K562 (cell line): Measurements from ENCODE around the gene VWC2L. TPM values are rescaled to one million over a fixed set of nuclear protein-coding genes. Genes with fewer than 3 reads are reported as not detected.

Experiments
- ATAC-seq: fragments of 200-7000 bp; cut with Tn5 transposase; 3 replicates; pipeline ENCODE4 v1.9.1; 2020; ENCODE audit warnings: moderate library complexity
- BruUV-seq: library from RNA; stranded (reverse); fragments of 400-500 nt; replicated peaks from 2 replicates; lab custom pipeline; 2021; lab: Mats Ljungman, UMichigan
- CTCF ChIA-PET: fragments of 300-600 bp; formaldehyde crosslinking; extraction: SDS; loops from one replicate; lab custom pipeline; 2021; ENCODE audit warnings: low intra/inter-chr PET ratio; lab: Yijun Ruan, JAX
- POLR2A ChIA-PET: fragments of 300-600, 350-650 bp; sonication (Branson Sonifier 250); formaldehyde crosslinking; extraction: SDS; loops from one replicate; lab custom pipeline; 2021; ENCODE audit warnings: antibody characterized with exemption, inconsistent platforms; lab: Yijun Ruan, JAX
- DNase-seq, 4 experiments: peaks; one replicate each; pipeline versions ENCODE4 v3.0.0 to v3.0.0-alpha.2; 2011 to 2018; ENCODE audit warnings: low spot score in 3 of 4, mixed read lengths in 3 of 4; ENCODE audit errors: extremely low read depth in 1 of 4
- FAIRE-seq: peaks from 2 replicates; lab custom pipeline; 2011; peaks lifted over from hg19 to GRCh38; lab: Jason Lieb, UNC
- H2AFZ ChIP-seq: 2 replicates; pipeline ENCODE4 v1.6.0; 2011; ENCODE audit warnings: low read depth, low read length, control low read depth, inconsistent platforms
- H3K27ac ChIP-seq: fragments of 200-600 bp; 3 replicates; pipeline ENCODE4 v1.8.0; 2011; ENCODE audit warnings: low read depth, mild to moderate bottlenecking, control low read depth, inconsistent platforms, low read length, moderate library complexity, mixed read lengths; ENCODE audit errors: extremely low read depth
- H3K27me3 ChIP-seq, 2 experiments: fragments of 300-600 bp in 1 of 2; 2 replicates in 1 of 2; 3 replicates in 1 of 2; pipeline versions ENCODE4 v1.6.0 to v1.8.0; 2011; ENCODE audit warnings: inconsistent platforms in 2 of 2, low read length in 2 of 2, mild to moderate bottlenecking in 1 of 2, mixed read lengths in 1 of 2, moderate library complexity in 1 of 2; ENCODE audit not compliant: control insufficient read depth in 2 of 2, insufficient read depth in 2 of 2
- H3K36me3 ChIP-seq: fragments of 300-600 bp; 3 replicates; pipeline ENCODE4 v1.8.0; 2011; ENCODE audit warnings: mild to moderate bottlenecking, low read length, inconsistent platforms; ENCODE audit not compliant: control insufficient read depth, insufficient read depth
- H3K4me1 ChIP-seq, 2 experiments: fragments of 200-600 bp in 1 of 2; replicated peaks in 1 of 2; 2 replicates in 1 of 2; 3 replicates in 1 of 2; pipeline versions ENCODE4 v1.5.1 to v1.8.0; 2011; ENCODE audit warnings: inconsistent platforms in 2 of 2, low read length in 2 of 2, mild to moderate bottlenecking in 1 of 2, mixed read lengths in 1 of 2, moderate library complexity in 1 of 2; ENCODE audit not compliant: control insufficient read depth in 2 of 2, insufficient read depth in 2 of 2
- H3K4me2 ChIP-seq: 2 replicates; pipeline ENCODE4 v1.6.1; 2011; ENCODE audit warnings: low read length, control low read depth, inconsistent platforms, mixed read lengths; ENCODE audit not compliant: insufficient read depth
- H3K4me3 ChIP-seq: fragments of 200-600 bp; sonication (generic), shearing (Covaris generic); 2 replicates; pipeline ENCODE4 v1.5.1; 2016; ENCODE audit warnings: control low read depth, inconsistent platforms
- H3K79me2 ChIP-seq: fragments of 200-600 bp; 3 replicates; pipeline ENCODE4 v1.8.0; 2011; ENCODE audit warnings: low read length, inconsistent platforms; ENCODE audit not compliant: control insufficient read depth, insufficient read depth
- H3K9ac ChIP-seq, 2 experiments: 2 replicates each; pipeline versions ENCODE4 v1.6.0 to v1.6.1; 2011; ENCODE audit warnings: low read depth in 2 of 2, low read length in 2 of 2, control low read depth in 1 of 2, inconsistent platforms in 1 of 2, mild to moderate bottlenecking in 1 of 2, mixed read lengths in 1 of 2; ENCODE audit not compliant: insufficient read depth in 1 of 2
- H3K9me1 ChIP-seq: one replicate; pipeline ENCODE4 v1.6.0; 2011; ENCODE audit warnings: inconsistent platforms, mild to moderate bottlenecking, low read length, moderate library complexity; ENCODE audit not compliant: control insufficient read depth, insufficient read depth
- H3K9me3 ChIP-seq: replicated peaks from 2 replicates; pipeline ENCODE4 v1.5.1; 2011; ENCODE audit warnings: low read depth, low read length, inconsistent platforms; ENCODE audit not compliant: control insufficient read depth, insufficient read depth
- H4K20me1 ChIP-seq: replicated peaks from 2 replicates; pipeline ENCODE4 v1.6.1; 2011; ENCODE audit warnings: low read length, inconsistent platforms, mixed read lengths; ENCODE audit not compliant: control insufficient read depth, insufficient read depth
- BDP1 ChIP-seq: IDR thresholded peaks from 3 replicates; pipeline ENCODE4 v1.6.1; 2011; ENCODE audit not compliant: insufficient read length, insufficient read depth
- CHAMP1 ChIP-seq: fragments of 450-650 bp; IDR thresholded peaks from 2 replicates; pipeline ENCODE4 v1.6.1; 2016; ENCODE audit warnings: mild to moderate bottlenecking
- DLX4 ChIP-seq: fragments of 250-450 bp; sonication (Bioruptor Pico); IDR thresholded peaks from 2 replicates; pipeline ENCODE4 v1.6.1; 2021; ENCODE audit warnings: mild to moderate bottlenecking
- MEIS2 ChIP-seq: fragments of 450-650 bp; IDR thresholded peaks from 2 replicates; pipeline ENCODE4 v1.6.1; 2014; ENCODE audit warnings: mild to moderate bottlenecking; ENCODE audit not compliant: partially characterized antibody
- POLR2G ChIP-seq: fragments of 200-400 bp; formaldehyde crosslinking; IDR thresholded peaks from 2 replicates; pipeline ENCODE4 v1.6.1; 2017; ENCODE audit warnings: low read depth, mild to moderate bottlenecking, antibody characterized with exemption, low read length, moderate library complexity
- PRMT5 ChIP-seq: sonication (generic); formaldehyde crosslinking; IDR thresholded peaks from 2 replicates; pipeline ENCODE4 v1.5.0; 2020; ENCODE audit warnings: missing genetic modification reagents
- TCF7 ChIP-seq: sonication (generic); IDR thresholded peaks from 2 replicates; pipeline ENCODE4 v1.6.1; 2016; ENCODE audit warnings: antibody characterized with exemption, borderline replicate concordance
- TRIM24 ChIP-seq, 2 experiments: fragments of 450-650 bp; IDR thresholded peaks; 2 replicates each; pipeline ENCODE4 v1.6.1; 2016
- ZBTB5 ChIP-seq: fragments of 450-650 bp; IDR thresholded peaks from 2 replicates; pipeline ENCODE4 v1.6.1; 2017; ENCODE audit warnings: antibody characterized with exemption
- ZEB2 ChIP-seq: fragments of 450-650 bp; IDR thresholded peaks from 2 replicates; pipeline ENCODE4 v1.6.1; 2016
- ZNF232 ChIP-seq: sonication (generic); formaldehyde crosslinking; IDR thresholded peaks from 2 replicates; pipeline ENCODE4 v1.8.0; 2022; ENCODE audit warnings: mild to moderate bottlenecking, missing genetic modification reagents
- ZNF274 ChIP-seq: IDR thresholded peaks from 2 replicates; pipeline ENCODE4 v1.6.1; 2011; ENCODE audit warnings: low read depth, mild to moderate bottlenecking, low read length, moderate library complexity, borderline replicate concordance
- WGBS: fragments of 100-300 bp; shearing (Covaris generic); methylation state at CpG from one replicate; pipeline ENCODE4 v1.1.6; 2016; ENCODE audit warnings: low coverage, mixed read lengths; ENCODE audit not compliant: insufficient coverage; ENCODE audit errors: missing lambda C conversion rate; 5-methylcytosine and 5-hydroxymethylcytosine counted together
- in situ Hi-C: fragments of 300-500 bp; cut with MboI; formaldehyde crosslinking; loops from 4 replicates; pipeline ENCODE4 v1.15.0; 2018; ENCODE audit warnings: inconsistent platforms, mixed read lengths
- intact Hi-C: fragments of 100-400 bp; cut with micrococcal nuclease; formaldehyde crosslinking; loops from 2 replicates; pipeline ENCODE4 v1.14.2; 2022
- polyA plus RNA-seq, 8 experiments: library from polyadenylated mRNA; depleted of rRNA in 4 of 8; stranded (reverse) in 5 of 8; unstranded in 3 of 8; fragments of >200 nt; fragmentation: Nextera tagmentation in 2 of 8; fragmentation: Illumina TruSeq in 1 of 8; extraction: Ambion mirVana in 2 of 8; extraction: Trizol in 1 of 8; gene quantifications; 2 replicates each; pipeline versions ENCODE4 v1.2.1 to v1.2.3, GENCODE V29; 2011 to 2014; ENCODE audit warnings: inconsistent platforms in 1 of 8, missing spikeins in 1 of 8
- total RNA-seq, 7 experiments: library from RNA; depleted of rRNA in 6 of 7; stranded (reverse); fragments of >200 nt in 6 of 7; fragmentation: Illumina TruSeq in 2 of 7; extraction: Trizol in 2 of 7; gene quantifications; 2 replicates each; pipeline versions ENCODE4 v1.2.1 to v1.2.3, GENCODE V29; 2011 to 2021; ENCODE audit warnings: low replicate concordance in 1 of 7

Gene VWC2L
- total and polyA plus RNA-seq, 9 of the 15 experiments (the other 6 are each of a cell fraction or from before 2014, with no cell fraction given), result not detected

GRCh38 chr2:214575030-214575429 is 164.2 kb downstream of the VWC2L start:
- Histone ChIP-seq H3K4me3 (no peak overlapping the region), H3K9ac (no peak overlapping the region), H3K27me3 (no peaks in the 10 kb centered on the region), H2AFZ (no peak overlapping the region), H3K4me1 (no peaks in the 10 kb centered on the region), H3K79me2 (no peaks in the 10 kb centered on the region), H3K27ac (no peak overlapping the region), H3K36me3 (no peaks in the 10 kb centered on the region), H3K9me1 (no peaks in the 10 kb centered on the region), H4K20me1 (no peaks in the 10 kb centered on the region), H3K9me3 (no peaks in the 10 kb centered on the region), H3K4me2 (no peak overlapping the region)
- in situ Hi-C loops, result no loop called here
- BruUV-seq, result no TSS peak
- 0% methylated on average over 5 of the region's 6 CpGs for WGBS
- intact Hi-C loops, result no loop called here
- ChIA-PET POLR2A (no interaction called here), CTCF (no interaction called here)
- TF ChIP-seq TCF7 (no peak), MEIS2 (no peak)
- no peak for DNase-seq
- no peak for ATAC-seq
- no peak for FAIRE-seq

GRCh38 chr2:214575465-214575864 is 164.6 kb downstream of the VWC2L start:
- Histone ChIP-seq H3K9me3 (no peaks in the 10 kb centered on the region), H3K4me3 (no peak overlapping the region), H3K27me3 (no peaks in the 10 kb centered on the region), H3K4me1 (no peaks in the 10 kb centered on the region), H3K4me2 (no peak overlapping the region), H2AFZ (no peak overlapping the region), H3K9me1 (no peaks in the 10 kb centered on the region), H3K9ac (no peak overlapping the region), H3K36me3 (no peaks in the 10 kb centered on the region), H4K20me1 (no peaks in the 10 kb centered on the region), H3K79me2 (no peaks in the 10 kb centered on the region), H3K27ac (no peak overlapping the region)
- ATAC-seq (no peak), DNase-seq (no peak), FAIRE-seq (no peak)
- 0% methylated on average over 7 of the region's 7 CpGs for WGBS
- ChIA-PET CTCF (no interaction called here), POLR2A (no interaction called here)
- in situ Hi-C loops, result no loop called here
- BruUV-seq, result no TSS peak
- intact Hi-C loops, result no loop called here
- TF ChIP-seq CHAMP1, result no peak
- no peak for TF ChIP-seq ZEB2
- TF ChIP-seq BDP1, result no peak
- no peak for TF ChIP-seq ZNF274
- TF ChIP-seq ZBTB5, result no peak
- TF ChIP-seq DLX4 (CRISPR knock-in tag), result no peak
- no peak for TF ChIP-seq POLR2G
- no peak for TF ChIP-seq PRMT5 (CRISPR knock-in tag)
- TF ChIP-seq TRIM24 (IDR thresholded peaks at IDR 0.05), result no peak
- no peak for TF ChIP-seq ZNF232 (CRISPR knock-in tag)
